CD4-positive, alpha-beta T cell treated with Interleukin-6 at 100 ng/mL for 8 hours (primary cell): ENCODE measurements around the gene DNAJC6.
A peak's percentile ranks its signal among the peaks of the same experiment; 100 is the strongest.
"Not testable (repeated sequence)": the region's sequence is repeated elsewhere in the genome, so short reads cannot be mapped to it uniquely, and the experiment has no call there.

Experiments used
- DNase-seq: peaks from one replicate; pipeline ENCODE4 v3.0.0-alpha.2; 2020; ENCODE audit warnings: mixed read lengths, low spot score

The DNAJC6 gene

GRCh38 chr1:65431111-65431705, 121.9 kb downstream of the DNAJC6 start:
- DNase-seq = peak; percentile 27

GRCh38 chr1:65432918-65433317, 123.6 kb downstream of the DNAJC6 start:
- DNase-seq = no peak

GRCh38 chr1:65434255-65434654, 124.9 kb downstream of the DNAJC6 start:
- no peak for DNase-seq

GRCh38 chr1:65434760-65435159, 125.4 kb downstream of the DNAJC6 start:
- no peak for DNase-seq

- no peak for DNase-seq
Measured at GRCh38 chr1:65435987-65436386, 126.6 kb downstream of the DNAJC6 start.

- DNase-seq = no peak
Measured at GRCh38 chr1:65437616-65438015, 128.3 kb downstream of the DNAJC6 start.

- no peak for DNase-seq
Measured at GRCh38 chr1:65440322-65440900, 131.1 kb downstream of the DNAJC6 start.

GRCh38 chr1:65440915-65441314, 131.6 kb downstream of the DNAJC6 start:
- DNase-seq = no peak

GRCh38 chr1:65441464-65441863, 132.1 kb downstream of the DNAJC6 start:
- DNase-seq = no peak

- no peak for DNase-seq
Measured at GRCh38 chr1:65442442-65442841, 133.1 kb downstream of the DNAJC6 start.

GRCh38 chr1:65443647-65444046, 134.3 kb downstream of the DNAJC6 start:
- no peak for DNase-seq

- DNase-seq = no peak
Measured at GRCh38 chr1:65444128-65444640, 134.8 kb downstream of the DNAJC6 start.

- no peak for DNase-seq
Measured at GRCh38 chr1:65445837-65446236, 136.5 kb downstream of the DNAJC6 start.

- DNase-seq = no peak
Measured at GRCh38 chr1:65449214-65449823, 140.0 kb downstream of the DNAJC6 start.

- DNase-seq = not testable (repeated sequence)
Measured at GRCh38 chr1:65455678-65456077, 146.3 kb downstream of the DNAJC6 start.

GRCh38 chr1:65456481-65456880, 147.1 kb downstream of the DNAJC6 start:
- no peak for DNase-seq

- DNase-seq = no peak
Measured at GRCh38 chr1:65457868-65458267, 148.5 kb downstream of the DNAJC6 start.

GRCh38 chr1:65458730-65459396, 149.5 kb downstream of the DNAJC6 start:
- no peak for DNase-seq

GRCh38 chr1:65459397-65459768, 150.0 kb downstream of the DNAJC6 start:
- no peak for DNase-seq
